Fibroblast of the aortic adventitia (primary cell): ENCODE data around the gene FAF1. TPM values are rescaled to one million over a fixed set of nuclear protein-coding genes. Genes with fewer than 3 reads are reported as not detected.

ENCODE experiments used
- DNase-seq: peaks from one replicate; pipeline ENCODE4 v3.0.0-alpha.2; 2010; ENCODE audit warnings: low read depth
- H3K4me3 ChIP-seq: 2 replicates; pipeline ENCODE4 v1.5.1; 2011; ENCODE audit warnings: low read depth, mild to moderate bottlenecking, control low read depth, low read length, moderate library complexity
- CTCF ChIP-seq: IDR thresholded peaks from 2 replicates; pipeline ENCODE4 v1.5.1; 2011; ENCODE audit warnings: mild to moderate bottlenecking, low read length, control low read depth, inconsistent platforms; ENCODE audit not compliant: insufficient read depth
- total RNA-seq: library from RNA; depleted of rRNA; stranded (reverse); fragments of >200 nt; gene quantifications from 2 replicates; pipeline ENCODE4 v1.2.3, GENCODE V29; 2012; ENCODE audit warnings: low replicate concordance

Gene FAF1
- total RNA-seq, 1 donor: 93.8 TPM

DNA sequence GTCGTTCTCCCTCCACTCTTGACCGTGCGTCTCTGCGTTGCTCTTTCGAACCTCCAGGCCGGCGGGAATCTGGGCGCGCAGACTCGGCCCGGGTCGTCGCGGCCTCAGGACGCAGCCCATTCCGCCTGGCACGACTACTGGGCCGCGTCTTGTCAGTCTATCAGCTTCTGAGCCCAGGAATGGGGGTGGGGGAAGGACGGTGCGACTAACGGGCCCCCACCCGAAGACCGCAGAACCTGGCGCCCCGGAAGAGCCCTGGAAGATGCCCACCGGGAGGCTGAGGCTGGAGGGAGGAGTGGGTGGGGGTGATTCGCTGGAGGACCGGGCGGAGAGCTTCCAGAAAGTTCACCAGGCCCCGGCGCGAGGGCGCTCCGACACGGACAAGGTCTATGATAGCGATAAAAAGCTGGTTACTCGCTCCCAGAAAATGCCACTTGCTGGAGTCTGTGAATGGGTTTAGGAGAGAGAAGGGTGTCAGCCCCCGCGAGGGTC is 535.1 kb downstream of the FAF1 start:
- DNase-seq: no peak
- no peak overlapping the region for H3K4me3 ChIP-seq

DNA sequence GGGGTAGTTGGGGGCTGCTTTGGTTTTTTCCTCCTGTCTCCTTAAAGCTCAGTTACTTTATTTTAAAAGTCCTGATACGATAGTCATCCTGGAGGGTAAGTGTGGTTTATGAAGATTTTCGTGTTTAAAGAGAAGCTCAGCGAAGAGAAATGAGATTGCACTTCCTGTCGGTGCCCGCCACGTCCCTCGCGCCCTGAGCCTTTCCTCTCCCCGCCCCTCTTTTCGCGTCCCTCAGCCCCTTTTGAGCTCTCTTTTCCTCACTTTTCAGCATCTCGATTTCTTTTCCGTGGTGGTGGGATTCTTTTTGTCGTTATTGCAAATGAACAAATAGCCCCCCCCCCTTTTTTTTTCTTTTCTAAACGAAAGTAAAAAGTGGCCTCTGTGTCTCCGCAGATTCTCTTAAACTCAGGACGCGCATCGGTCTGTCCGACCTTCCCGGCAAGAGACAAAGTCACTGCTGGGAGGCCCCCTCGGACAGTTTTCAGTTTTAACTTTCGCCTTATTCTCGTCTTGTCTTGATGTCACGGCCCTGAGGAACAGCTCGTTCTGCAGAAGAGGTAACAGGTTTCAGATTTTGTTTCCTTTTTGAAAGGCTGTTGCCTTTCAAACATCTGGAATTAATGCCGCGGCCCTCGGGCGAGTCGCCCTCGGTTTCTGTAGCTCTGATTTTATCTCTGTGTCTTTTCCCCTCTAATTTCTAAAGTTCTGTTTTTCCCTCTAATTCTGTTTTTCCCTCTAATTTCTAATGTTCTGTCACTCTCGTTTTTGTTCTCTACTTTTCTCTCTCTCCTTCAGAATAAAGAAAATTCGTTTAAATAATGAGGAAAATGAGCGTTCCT is 535.8 kb downstream of the FAF1 start:
- no peak for DNase-seq
- peak overlapping the region; percentile 25 for H3K4me3 ChIP-seq
- no peak for TF ChIP-seq CTCF

More for the DNA sequence above, 535.1 kb downstream of the FAF1 start:
- no peak for TF ChIP-seq CTCF

- H3K4me3 ChIP-seq: no peak overlapping the region
- no peak for TF ChIP-seq CTCF
- DNase-seq: no peak
Observed at GRCh38 chr1:50423670-50424000, 536.4 kb downstream of the FAF1 start.

- DNase-seq: no peak
- no peak within 1 kb of the TSS for H3K4me3 ChIP-seq
- TF ChIP-seq CTCF: no peak
Observed at GRCh38 chr1:50422946-50423669, 537.0 kb downstream of the FAF1 start, which contains the start of gene DMRTA2. DMRTA2 (minus strand) TSS chr1:50423443; CDS start chr1:50421536, 1,907 bp downstream.

DNA sequence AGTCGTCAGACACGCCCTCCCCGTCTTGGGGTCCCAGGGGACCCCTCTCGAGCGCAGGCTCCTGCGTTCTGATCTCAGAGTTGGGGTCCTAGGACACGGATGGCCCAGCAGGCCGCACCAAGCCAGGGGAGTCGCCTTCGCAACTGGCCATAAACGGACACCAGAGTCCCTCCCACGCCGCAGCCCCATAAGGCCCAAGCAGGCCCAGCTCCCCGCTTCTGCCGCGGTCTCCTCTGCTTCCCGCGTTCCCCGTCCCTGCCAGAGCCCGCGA is 537.5 kb downstream of the FAF1 start:
- DNase-seq: no peak
- TF ChIP-seq CTCF: no peak
- no peak overlapping the region for H3K4me3 ChIP-seq

DNA sequence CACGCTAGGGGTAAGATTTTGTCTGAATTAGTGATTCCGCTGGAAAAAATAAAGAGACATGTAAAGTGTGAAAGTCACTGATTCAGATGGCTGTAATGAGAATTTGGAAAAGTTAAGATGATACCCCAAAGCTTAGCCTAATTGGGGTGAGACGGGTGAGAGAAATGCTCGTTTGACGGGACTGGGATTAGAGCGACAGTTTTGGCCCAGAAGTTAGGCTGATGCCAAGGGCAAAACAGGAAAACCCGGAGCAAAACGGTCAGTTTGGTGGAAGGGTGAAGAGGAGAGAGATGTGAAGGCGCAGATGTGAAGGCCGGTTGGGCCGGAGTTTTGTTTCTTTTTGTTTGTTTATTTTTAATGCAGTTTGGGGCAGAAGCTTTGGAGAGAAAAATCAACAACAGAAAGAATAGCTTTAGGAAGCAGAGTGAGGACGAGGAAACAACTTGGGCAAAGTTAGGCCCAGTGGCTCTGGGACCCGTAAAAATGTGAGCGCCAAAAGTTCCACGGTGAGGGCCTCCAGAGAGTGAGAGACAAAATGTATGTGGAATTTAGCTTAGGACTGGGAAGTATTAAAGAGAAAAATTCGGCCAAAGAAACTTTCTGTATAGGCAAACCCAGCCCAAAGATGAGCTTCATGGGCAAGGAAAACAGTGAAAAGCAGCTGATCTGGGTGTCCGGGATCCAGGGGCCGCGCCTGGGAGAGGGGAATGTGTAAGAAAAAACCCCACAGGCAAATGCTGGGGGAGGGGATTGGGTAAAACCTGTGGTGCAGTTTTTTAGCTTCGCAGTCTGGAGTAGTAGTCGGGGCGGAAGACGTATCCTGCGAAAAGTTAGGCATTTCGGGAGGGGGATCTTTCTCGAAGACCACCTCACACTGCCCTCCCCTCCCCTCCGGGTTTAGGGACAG is 538.0 kb downstream of the FAF1 start:
- no peak for TF ChIP-seq CTCF
- H3K4me3 ChIP-seq: no peak overlapping the region
- DNase-seq: no peak
